Measurements from ENCODE around the gene ADAM11.
"Not testable (repeated sequence)": the region's sequence is repeated elsewhere in the genome, so short reads cannot be mapped to it uniquely, and the experiment has no call there.

ADAM11 gene

DNA sequence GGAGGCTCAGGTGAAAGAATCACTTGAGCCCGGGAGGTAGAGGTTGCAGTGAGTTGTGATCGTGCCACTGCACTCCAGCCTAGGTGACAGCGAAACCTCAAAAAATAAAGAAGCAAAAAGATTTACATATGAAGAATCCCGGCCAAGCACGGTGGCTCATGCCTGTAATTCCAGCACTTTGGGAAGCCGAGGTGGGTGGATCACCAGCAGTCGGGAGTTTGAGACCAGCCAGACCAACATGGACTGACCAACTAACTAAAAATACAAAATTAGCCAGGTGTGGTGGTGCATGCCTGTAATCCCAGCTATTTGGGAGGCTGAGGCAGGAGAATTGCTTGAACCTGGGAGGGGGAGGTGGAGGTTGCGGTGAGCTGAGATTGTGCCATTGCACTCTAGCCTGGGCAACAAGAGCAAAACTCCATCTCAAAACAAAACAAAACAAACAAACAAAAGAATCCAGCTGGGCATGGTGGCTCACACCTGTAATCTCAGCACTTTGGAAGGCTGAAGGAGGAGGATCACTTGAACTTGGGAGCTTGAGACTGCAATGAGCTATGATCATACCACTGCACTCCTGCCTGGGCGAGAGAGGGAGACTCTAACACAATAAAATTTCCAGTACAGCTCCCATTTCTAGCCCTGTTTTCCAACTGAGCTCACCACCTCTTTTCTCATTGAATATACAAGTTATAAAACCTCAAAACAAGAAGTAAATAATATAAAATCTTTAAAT lies 50.0 kb downstream of the ADAM11 start:
- H3K27me3 ChIP-seq (ENCODE audit: insufficient read depth, low read length); H3K4me3 ChIP-seq (ENCODE audit: low read depth, low read length); H3K9me3 ChIP-seq (ENCODE audit: insufficient read depth, low read depth, low read length); H3K9ac ChIP-seq (ENCODE audit: low read length); H3K14ac ChIP-seq (ENCODE audit: low read length); H3K27ac ChIP-seq (ENCODE audit: low read depth, low read length); H4K8ac ChIP-seq (ENCODE audit: low read depth, low read length); H2AK5ac ChIP-seq (ENCODE audit: low read length); H2AFZ ChIP-seq (ENCODE audit: insufficient read depth, low read length, poor library complexity); H4K12ac ChIP-seq (ENCODE audit: low read depth, low read length); H2BK12ac ChIP-seq (ENCODE audit: low read length); H2BK5ac ChIP-seq (ENCODE audit: low read depth, low read length, poor library complexity); H3K79me2 ChIP-seq (ENCODE audit: control insufficient read depth, insufficient read depth, low read length, poor library complexity); H3K23ac ChIP-seq (ENCODE audit: low read length); H3K4ac ChIP-seq (ENCODE audit: low read depth, low read length); H4K91ac ChIP-seq (ENCODE audit: low read depth, low read length); H3K4me1 ChIP-seq (ENCODE audit: control insufficient read depth in 1 of 2, insufficient read depth in 2 of 2, low read length in 2 of 2); H3K18ac ChIP-seq (ENCODE audit: low read length); H3K79me1 ChIP-seq (ENCODE audit: low read length); H2BK120ac ChIP-seq (ENCODE audit: insufficient read depth, low read length, poor library complexity); H3K4me2 ChIP-seq (ENCODE audit: low read length): not testable (repeated sequence)
- peak; percentile 68 to 82 for DNase-seq
- peaks cover 11 to 14% of the 10 kb centered on the region in 2 experiments for H3K36me3 ChIP-seq (ENCODE audit: control insufficient read depth in 1 of 2, insufficient read depth in 2 of 2, low read length in 2 of 2)
- WGBS (ENCODE audit: extremely low coverage, insufficient coverage, insufficient read length) = no CpG with 5 or more reads among the region's 9 CpGs

DNA sequence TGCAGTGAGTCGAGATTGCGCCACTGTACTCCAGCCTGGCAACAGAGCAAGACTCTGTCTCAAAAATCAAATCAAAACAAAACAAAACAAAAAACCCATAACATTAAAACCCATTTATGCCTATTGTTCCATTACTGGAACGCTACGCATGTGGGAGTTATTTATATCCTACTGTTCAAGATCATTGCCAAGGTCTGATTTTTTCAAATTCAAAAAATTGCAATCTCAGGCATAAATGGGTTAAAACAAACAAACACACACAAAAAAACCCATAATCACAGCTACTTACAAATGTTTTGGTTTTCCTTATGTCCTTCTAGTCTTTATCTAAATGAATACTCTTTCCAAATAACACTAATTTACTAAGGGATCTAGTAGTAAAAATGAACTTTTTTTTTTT lies 53.5 kb downstream of the ADAM11 start:
- Histone ChIP-seq H4K8ac (ENCODE audit: low read depth, low read length) (no peak overlapping the region), H3K18ac (ENCODE audit: low read length) (no peak overlapping the region), H3K4ac (ENCODE audit: low read depth, low read length) (no peak overlapping the region), H2BK5ac (ENCODE audit: low read depth, low read length, poor library complexity) (no peak overlapping the region), H3K4me3 (ENCODE audit: low read depth, low read length) (no peak overlapping the region), H3K9me3 (ENCODE audit: insufficient read depth, low read depth, low read length) (no peaks in the 10 kb centered on the region), H3K79me1 (ENCODE audit: low read length) (no peaks in the 10 kb centered on the region), H3K36me3 (ENCODE audit: control insufficient read depth in 1 of 2, insufficient read depth in 2 of 2, low read length in 2 of 2) (no peaks in the 10 kb centered on the region), H3K79me2 (ENCODE audit: control insufficient read depth, insufficient read depth, low read length, poor library complexity) (peaks cover 3% of the 10 kb centered on the region), H3K9ac (ENCODE audit: low read length) (no peak overlapping the region), H4K91ac (ENCODE audit: low read depth, low read length) (no peak overlapping the region), H3K27me3 (ENCODE audit: insufficient read depth, low read length) (no peaks in the 10 kb centered on the region), H2AFZ (ENCODE audit: insufficient read depth, low read length, poor library complexity) (no peak overlapping the region), H3K23ac (ENCODE audit: low read length) (no peak overlapping the region), H2BK120ac (ENCODE audit: insufficient read depth, low read length, poor library complexity) (no peak overlapping the region), H4K12ac (ENCODE audit: low read depth, low read length) (no peak overlapping the region), H3K4me1 (ENCODE audit: control insufficient read depth in 1 of 2, insufficient read depth in 2 of 2, low read length in 2 of 2) (no peaks in the 10 kb centered on the region), H3K27ac (ENCODE audit: low read depth, low read length) (no peak overlapping the region), H2BK12ac (ENCODE audit: low read length) (no peak overlapping the region), H3K4me2 (ENCODE audit: low read length) (no peak overlapping the region), H2AK5ac (ENCODE audit: low read length) (no peak overlapping the region), H3K14ac (ENCODE audit: low read length) (no peak overlapping the region)
- WGBS (ENCODE audit: extremely low coverage, insufficient coverage, insufficient read length) = no CpG with 5 or more reads among the region's 4 CpGs
- DNase-seq = no peak

DNA sequence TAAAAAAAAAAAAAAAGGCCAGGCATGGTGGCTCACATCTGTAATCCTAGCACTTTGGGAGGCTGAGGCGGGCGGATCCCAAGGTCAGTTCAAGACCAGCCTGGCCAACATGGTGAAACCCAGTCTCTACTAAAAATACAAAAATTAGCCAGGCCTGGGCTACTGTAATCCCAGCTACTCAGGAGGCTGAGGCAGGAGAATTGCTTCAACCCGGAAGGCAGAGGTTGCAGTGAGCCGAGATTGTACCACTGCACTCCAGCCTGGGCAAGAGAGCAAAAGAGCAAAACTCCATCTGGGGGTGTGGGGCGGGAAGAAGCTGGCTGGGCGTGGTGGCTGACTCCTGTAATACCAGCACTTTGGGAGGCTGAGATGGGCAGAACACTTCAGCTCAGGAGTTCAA lies 59.7 kb downstream of the ADAM11 start:
- H3K79me1 ChIP-seq (ENCODE audit: low read length); H2BK120ac ChIP-seq (ENCODE audit: insufficient read depth, low read length, poor library complexity); H2BK12ac ChIP-seq (ENCODE audit: low read length); H3K9ac ChIP-seq (ENCODE audit: low read length); H3K27ac ChIP-seq (ENCODE audit: low read depth, low read length); H3K4me3 ChIP-seq (ENCODE audit: low read depth, low read length); H3K4me2 ChIP-seq (ENCODE audit: low read length); H3K4me1 ChIP-seq (ENCODE audit: control insufficient read depth in 1 of 2, insufficient read depth in 2 of 2, low read length in 2 of 2); H3K18ac ChIP-seq (ENCODE audit: low read length); H3K27me3 ChIP-seq (ENCODE audit: insufficient read depth, low read length); H3K14ac ChIP-seq (ENCODE audit: low read length); H3K23ac ChIP-seq (ENCODE audit: low read length); H3K36me3 ChIP-seq (ENCODE audit: control insufficient read depth in 1 of 2, insufficient read depth in 2 of 2, low read length in 2 of 2); H2BK5ac ChIP-seq (ENCODE audit: low read depth, low read length, poor library complexity); H2AK5ac ChIP-seq (ENCODE audit: low read length); H3K79me2 ChIP-seq (ENCODE audit: control insufficient read depth, insufficient read depth, low read length, poor library complexity); DNase-seq; H4K12ac ChIP-seq (ENCODE audit: low read depth, low read length); H4K8ac ChIP-seq (ENCODE audit: low read depth, low read length); H3K9me3 ChIP-seq (ENCODE audit: insufficient read depth, low read depth, low read length); H4K91ac ChIP-seq (ENCODE audit: low read depth, low read length); H2AFZ ChIP-seq (ENCODE audit: insufficient read depth, low read length, poor library complexity): not testable (repeated sequence)
- no CpG with 5 or more reads among the region's 6 CpGs for WGBS (ENCODE audit: extremely low coverage, insufficient coverage, insufficient read length)
- H3K4ac ChIP-seq (ENCODE audit: low read depth, low read length) = peak overlapping the region; percentile 89

DNA sequence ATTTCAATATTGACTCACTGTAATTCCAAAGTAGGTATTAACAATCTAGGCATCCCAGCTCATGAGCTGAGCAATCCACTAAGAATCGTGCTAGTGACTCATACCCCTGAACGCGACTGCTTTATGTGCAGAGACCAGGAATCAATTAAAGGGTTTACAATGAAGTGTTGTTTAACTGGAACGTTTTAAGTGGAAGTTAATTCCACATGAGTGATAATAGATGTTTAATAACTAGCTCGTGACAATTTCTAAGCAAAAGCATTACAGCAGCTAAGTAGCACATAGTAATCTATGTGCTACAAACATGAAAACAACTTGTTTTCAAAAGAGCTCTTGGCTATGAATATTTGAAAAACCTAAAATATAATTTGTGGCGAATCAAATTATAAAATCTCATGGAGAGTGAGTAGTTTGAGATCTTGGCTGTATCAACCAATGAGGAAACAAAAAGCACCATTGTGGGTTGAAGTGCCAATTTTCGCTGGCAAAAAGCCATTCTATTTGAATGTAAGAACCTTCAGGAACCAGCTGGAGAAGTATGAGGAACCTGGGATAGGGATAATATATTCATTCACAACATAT lies 61.9 kb downstream of the ADAM11 start:
- peaks cover 2 to 3% of the 10 kb centered on the region in 2 experiments for H3K36me3 ChIP-seq (ENCODE audit: control insufficient read depth in 1 of 2, insufficient read depth in 2 of 2, low read length in 2 of 2)

More for the DNA sequence above, 61.9 kb downstream of the ADAM11 start:
- H3K4me2 ChIP-seq (ENCODE audit: low read length) = no peak overlapping the region
- H2BK120ac ChIP-seq (ENCODE audit: insufficient read depth, low read length, poor library complexity) = no peak overlapping the region
- no peak overlapping the region for H3K9ac ChIP-seq (ENCODE audit: low read length)
- no peaks in the 10 kb centered on the region for H3K9me3 ChIP-seq (ENCODE audit: insufficient read depth, low read depth, low read length)
- H3K14ac ChIP-seq (ENCODE audit: low read length) = no peak overlapping the region
- H4K12ac ChIP-seq (ENCODE audit: low read depth, low read length) = no peak overlapping the region
- no peak overlapping the region for H2AFZ ChIP-seq (ENCODE audit: insufficient read depth, low read length, poor library complexity)
- no peak overlapping the region for H3K18ac ChIP-seq (ENCODE audit: low read length)
- no peaks in the 10 kb centered on the region for H3K27me3 ChIP-seq (ENCODE audit: insufficient read depth, low read length)
- WGBS (ENCODE audit: extremely low coverage, insufficient coverage, insufficient read length) = no CpG with 5 or more reads among the region's 7 CpGs
- no peak overlapping the region for H3K4ac ChIP-seq (ENCODE audit: low read depth, low read length)
- H3K27ac ChIP-seq (ENCODE audit: low read depth, low read length) = no peak overlapping the region
- H3K79me2 ChIP-seq (ENCODE audit: control insufficient read depth, insufficient read depth, low read length, poor library complexity) = peaks cover 2% of the 10 kb centered on the region
- no peak overlapping the region for H2BK5ac ChIP-seq (ENCODE audit: low read depth, low read length, poor library complexity)
- H3K23ac ChIP-seq (ENCODE audit: low read length) = no peak overlapping the region
- DNase-seq = peak; percentile 68 to 82
- no peaks in the 10 kb centered on the region for H3K79me1 ChIP-seq (ENCODE audit: low read length)
- H2BK12ac ChIP-seq (ENCODE audit: low read length) = no peak overlapping the region
- H3K4me1 ChIP-seq (ENCODE audit: control insufficient read depth in 1 of 2, insufficient read depth in 2 of 2, low read length in 2 of 2) = no peaks in the 10 kb centered on the region
- H4K8ac ChIP-seq (ENCODE audit: low read depth, low read length) = no peak overlapping the region
- no peak overlapping the region for H3K4me3 ChIP-seq (ENCODE audit: low read depth, low read length)
- H2AK5ac ChIP-seq (ENCODE audit: low read length) = no peak overlapping the region
- H4K91ac ChIP-seq (ENCODE audit: low read depth, low read length) = no peak overlapping the region

All from trophoblast cell (in vitro differentiated cells and primary cell).